Stomach smooth muscle (tissue), 2 donors: ENCODE data around the gene WDFY4.

Source experiments
- H3K27ac ChIP-seq: one replicate; pipeline ENCODE4 v1.7.0; 2013; ENCODE audit warnings: mild to moderate bottlenecking, low read length, inconsistent platforms
- H3K27me3 ChIP-seq, 2 donors: one replicate each; pipeline ENCODE4 v1.7.0; 2013; ENCODE audit warnings: low read length in 2 of 2; ENCODE audit not compliant: insufficient read depth in 2 of 2, control insufficient read depth in 1 of 2
- H3K36me3 ChIP-seq, 2 donors: one replicate each; pipeline ENCODE4 v1.7.0; 2013; ENCODE audit warnings: low read length in 2 of 2; ENCODE audit not compliant: control insufficient read depth in 2 of 2, insufficient read depth in 2 of 2
- H3K4me1 ChIP-seq: one replicate; pipeline ENCODE4 v1.7.0; 2013; ENCODE audit warnings: low read length; ENCODE audit not compliant: control insufficient read depth, insufficient read depth
- H3K4me3 ChIP-seq, 2 donors: one replicate each; pipeline ENCODE4 v1.7.0; 2013; ENCODE audit warnings: low read length in 2 of 2
- H3K9ac ChIP-seq, 2 donors: one replicate each; pipeline ENCODE4 v1.7.0; 2013; ENCODE audit warnings: low read length in 2 of 2, mild to moderate bottlenecking in 1 of 2
- H3K9me3 ChIP-seq, 2 donors: one replicate each; pipeline ENCODE4 v1.7.0; 2013; ENCODE audit warnings: low read length in 2 of 2; ENCODE audit not compliant: control insufficient read depth in 2 of 2
- donor health status: healthy.
- donor health status: Pancreatic carcinoma.

The WDFY4 gene

DNA sequence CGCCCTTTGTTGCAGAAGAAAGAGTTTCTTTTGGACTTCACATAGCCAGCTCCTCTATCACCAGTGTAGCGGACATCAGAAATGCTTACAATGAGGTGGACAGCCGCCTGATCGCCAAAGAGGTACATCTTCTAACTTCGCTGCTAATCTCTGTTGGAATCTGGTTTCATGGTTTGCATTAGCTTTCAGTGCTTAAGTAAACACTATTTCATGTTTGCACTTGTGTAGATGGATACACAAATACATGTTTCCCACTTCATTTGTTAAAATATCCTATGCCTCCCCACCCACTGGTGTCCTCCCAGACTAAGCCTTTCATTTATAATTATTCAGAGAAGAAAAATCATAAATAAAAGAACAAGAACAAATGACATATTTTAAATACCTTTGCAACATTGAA, 103.9 kb downstream of the WDFY4 start:
- Histone ChIP-seq H3K9me3 (peaks cover 0 to 5% of the 10 kb centered on the region in 2 donors), H3K27ac (no peak overlapping the region), H3K4me1 (peaks cover 2% of the 10 kb centered on the region), H3K36me3 (no peaks in the 10 kb centered on the region), H3K4me3 (no peak overlapping the region), H3K9ac (no peak overlapping the region), H3K27me3 (peaks cover 0 to 3% of the 10 kb centered on the region in 2 donors)

GRCh38 chr10:48789486-48790456, 105.1 kb downstream of the WDFY4 start:
- Histone ChIP-seq H3K36me3 (no peaks in the 10 kb centered on the region), H3K4me3 (no peak overlapping the region), H3K27ac (no peak overlapping the region), H3K4me1 (peaks cover 2% of the 10 kb centered on the region), H3K9ac (no peak overlapping the region), H3K27me3 (peaks cover 0 to 4% of the 10 kb centered on the region in 2 donors), H3K9me3 (peaks cover 0 to 5% of the 10 kb centered on the region in 2 donors)

DNA sequence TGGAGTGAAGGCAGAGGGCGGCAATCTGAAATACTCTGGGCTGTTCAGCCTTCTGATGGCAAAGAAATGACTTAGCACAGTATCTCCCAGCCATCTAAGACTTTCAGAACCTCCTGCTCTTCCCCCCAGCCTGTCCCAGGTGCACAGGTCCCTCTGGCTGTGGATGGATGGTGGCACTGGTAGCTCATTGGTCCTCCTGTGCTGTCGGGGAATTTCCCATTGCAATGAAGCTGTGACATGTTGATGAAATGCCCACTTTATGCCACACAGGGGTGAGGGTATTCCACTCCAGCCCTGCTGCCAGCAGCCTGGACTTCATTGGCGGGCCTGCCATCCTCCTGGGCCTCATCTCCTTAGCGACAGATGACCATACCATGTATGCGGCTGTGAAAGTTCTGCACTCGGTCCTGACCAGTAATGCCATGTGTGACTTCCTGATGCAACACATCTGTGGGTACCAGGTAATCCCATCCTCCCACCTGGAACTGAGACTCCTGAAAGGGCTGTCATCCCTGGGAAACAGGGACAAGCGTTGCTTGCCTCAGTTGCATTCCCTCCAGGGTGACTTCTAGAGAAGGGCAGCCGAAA, 105.9 kb downstream of the WDFY4 start:
- H3K9ac ChIP-seq = no peak overlapping the region
- H3K36me3 ChIP-seq = no peaks in the 10 kb centered on the region
- no peak overlapping the region for H3K27ac ChIP-seq
- peaks cover 0 to 4% of the 10 kb centered on the region in 2 donors for H3K27me3 ChIP-seq
- peaks cover 2% of the 10 kb centered on the region for H3K4me1 ChIP-seq
- H3K4me3 ChIP-seq = no peak overlapping the region
- peaks cover 0 to 5% of the 10 kb centered on the region in 2 donors for H3K9me3 ChIP-seq

- H3K4me3 ChIP-seq = no peak overlapping the region
- H3K9ac ChIP-seq = no peak overlapping the region
- H3K4me1 ChIP-seq = peaks cover 2% of the 10 kb centered on the region
- H3K27ac ChIP-seq = no peak overlapping the region
- peaks cover 0 to 5% of the 10 kb centered on the region in 2 donors for H3K9me3 ChIP-seq
- H3K36me3 ChIP-seq = no peaks in the 10 kb centered on the region
- H3K27me3 ChIP-seq = peaks cover 0 to 4% of the 10 kb centered on the region in 2 donors
Measured at GRCh38 chr10:48791267-48791928, 106.7 kb downstream of the WDFY4 start.

- H3K27me3 ChIP-seq = peaks cover 0 to 4% of the 10 kb centered on the region in 2 donors
- H3K27ac ChIP-seq = no peak overlapping the region
- H3K9me3 ChIP-seq = peaks cover 0 to 5% of the 10 kb centered on the region in 2 donors
- H3K4me3 ChIP-seq = no peak overlapping the region
- H3K9ac ChIP-seq = no peak overlapping the region
- H3K4me1 ChIP-seq = peaks cover 2% of the 10 kb centered on the region
- H3K36me3 ChIP-seq = no peaks in the 10 kb centered on the region
Measured at GRCh38 chr10:48792121-48792520, 107.4 kb downstream of the WDFY4 start.

DNA sequence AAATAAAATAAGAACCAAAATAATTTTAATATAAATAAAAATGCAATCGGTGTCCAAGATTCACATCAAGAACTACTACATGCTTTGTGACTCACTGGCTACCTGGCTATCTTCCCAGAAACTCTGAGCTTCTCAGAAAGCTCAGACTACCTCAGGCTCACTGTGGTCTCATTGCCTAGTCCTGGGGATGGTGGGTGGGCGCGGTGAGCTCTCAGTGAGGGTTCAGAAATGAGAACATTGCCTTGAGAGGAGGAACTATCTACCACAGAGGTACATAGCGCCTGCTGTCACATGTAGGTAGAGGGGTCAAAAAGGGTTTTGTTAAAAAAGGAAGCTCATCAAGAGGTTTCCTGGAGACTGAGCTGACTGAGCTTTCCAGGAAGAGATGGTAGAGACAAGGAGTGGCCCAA, 108.0 kb downstream of the WDFY4 start:
- Histone ChIP-seq H3K36me3 (no peaks in the 10 kb centered on the region), H3K4me1 (peaks cover 2% of the 10 kb centered on the region), H3K27ac (no peak overlapping the region), H3K9me3 (peaks cover 0 to 5% of the 10 kb centered on the region in 2 donors), H3K9ac (no peak overlapping the region), H3K27me3 (peaks cover 0 to 4% of the 10 kb centered on the region in 2 donors), H3K4me3 (no peak overlapping the region)

- peaks cover 0 to 2% of the 10 kb centered on the region in 2 donors for H3K9me3 ChIP-seq
- H3K4me1 ChIP-seq = peaks cover 2% of the 10 kb centered on the region
- H3K27me3 ChIP-seq = peaks cover 0 to 4% of the 10 kb centered on the region in 2 donors
- H3K9ac ChIP-seq = no peak overlapping the region
- no peaks in the 10 kb centered on the region for H3K36me3 ChIP-seq
- no peak overlapping the region for H3K4me3 ChIP-seq
- H3K27ac ChIP-seq = no peak overlapping the region
Measured at GRCh38 chr10:48794074-48794473, 109.4 kb downstream of the WDFY4 start.

DNA sequence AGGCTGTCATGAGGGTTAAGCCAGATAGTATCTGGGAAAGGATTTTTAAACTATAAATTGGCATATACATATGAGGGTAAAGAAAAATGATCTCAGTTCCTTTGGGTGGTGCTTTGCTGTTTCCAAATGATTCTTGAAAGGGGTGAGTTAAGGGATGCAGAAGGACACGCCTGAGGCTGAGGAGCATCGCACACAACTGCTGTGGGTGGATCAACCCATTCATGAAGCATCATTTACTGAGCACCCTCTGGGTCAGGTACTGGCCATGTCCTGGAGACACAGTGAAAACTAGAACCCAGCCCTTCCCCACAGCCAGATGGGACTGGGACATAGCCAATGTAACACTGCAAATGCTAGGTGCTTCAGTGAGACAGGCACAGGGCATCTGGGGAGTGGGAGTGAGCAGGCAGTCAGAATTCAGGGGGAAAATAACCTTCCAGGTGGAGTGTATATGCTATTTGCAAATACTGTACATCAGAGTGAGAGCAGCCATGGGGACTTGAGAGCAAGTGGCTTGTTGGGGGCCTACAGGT, 112.1 kb downstream of the WDFY4 start:
- no peak overlapping the region for H3K27ac ChIP-seq
- no peak overlapping the region for H3K4me3 ChIP-seq
- H3K27me3 ChIP-seq = peaks cover 0 to 2% of the 10 kb centered on the region in 2 donors
- H3K9ac ChIP-seq = no peak overlapping the region
- H3K36me3 ChIP-seq = no peaks in the 10 kb centered on the region
- H3K9me3 ChIP-seq = no peaks in the 10 kb centered on the region
- peaks cover 2% of the 10 kb centered on the region for H3K4me1 ChIP-seq

DNA sequence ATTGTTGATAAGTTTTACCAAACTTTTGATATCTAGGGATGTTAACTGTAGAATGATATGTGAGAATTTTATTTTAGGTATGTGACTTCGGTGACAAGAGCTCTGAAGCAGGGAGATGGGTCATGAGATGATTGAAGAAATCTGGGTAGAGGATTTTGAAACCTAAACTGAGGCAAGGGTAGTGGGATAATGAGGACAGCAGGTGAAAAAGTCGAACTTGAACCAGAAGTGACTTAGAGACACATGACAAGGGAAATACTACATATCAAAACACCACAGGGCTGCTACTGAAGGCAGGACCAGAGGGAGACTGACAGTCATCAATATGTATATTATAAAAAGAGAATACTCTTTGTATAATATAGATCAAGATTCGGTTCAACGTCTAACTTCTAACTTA, 113.2 kb downstream of the WDFY4 start:
- no peaks in the 10 kb centered on the region for H3K36me3 ChIP-seq
- H3K27ac ChIP-seq = no peak overlapping the region
- H3K4me3 ChIP-seq = no peak overlapping the region
- no peaks in the 10 kb centered on the region for H3K4me1 ChIP-seq
- peaks cover 0 to 2% of the 10 kb centered on the region in 2 donors for H3K27me3 ChIP-seq
- no peak overlapping the region for H3K9ac ChIP-seq
- H3K9me3 ChIP-seq = no peaks in the 10 kb centered on the region

- Histone ChIP-seq H3K9ac (no peak overlapping the region), H3K9me3 (no peaks in the 10 kb centered on the region), H3K4me3 (no peak overlapping the region), H3K36me3 (no peaks in the 10 kb centered on the region), H3K27ac (no peak overlapping the region), H3K4me1 (no peaks in the 10 kb centered on the region), H3K27me3 (peaks cover 0 to 3% of the 10 kb centered on the region in 2 donors)
Measured at GRCh38 chr10:48798481-48799254, 114.0 kb downstream of the WDFY4 start.
